ENCODE measurements around the gene USP15. TPM values are rescaled to one million over a fixed set of nuclear protein-coding genes. Genes with fewer than 3 reads are reported as not detected.

The USP15 gene
- total RNA-seq, 1 experiment from 2014 or later, result 42.9 TPM

DNA sequence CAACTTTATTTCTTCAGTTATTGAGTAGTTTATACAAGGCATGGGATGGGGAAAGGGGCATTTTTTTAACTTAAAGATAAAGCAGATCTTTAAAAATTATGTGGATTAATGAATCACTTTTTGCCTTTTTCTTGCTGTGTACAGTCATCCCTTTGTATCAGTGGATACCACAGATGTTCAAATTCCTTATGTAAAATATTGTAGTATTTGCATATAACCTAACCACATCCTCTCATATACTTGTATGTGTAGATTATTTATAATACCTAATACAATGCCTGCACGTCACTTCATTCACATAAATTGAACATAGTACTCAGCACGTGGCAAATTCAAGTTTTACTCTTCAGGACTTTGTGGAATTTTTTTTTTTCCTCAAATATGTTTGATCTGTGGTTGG is 139.9 kb downstream of the USP15 start:
- intact Hi-C loops (cut with micrococcal nuclease; ENCODE audit: unreplicated experiment), result no loop called here
- DNase-seq, result no peak
- H3K9me3 Mint-ChIP-seq (ENCODE audit: unreplicated experiment), result no peaks in the 10 kb centered on the region
- H3K27ac Mint-ChIP-seq (ENCODE audit: unreplicated experiment), result no peak overlapping the region
- ChIA-PET POLR2A (no interaction called here), CTCF (no interaction called here)
- no peaks in the 10 kb centered on the region for H3K4me1 Mint-ChIP-seq (ENCODE audit: low read depth, unreplicated experiment)
- no TSS peak for BruUV-seq (replicated peaks)
- H3K27me3 ChIP-seq (replicated peaks; ENCODE audit: control insufficient read depth, insufficient read depth, low read length), result no peaks in the 10 kb centered on the region
- H3K36me3 ChIP-seq (ENCODE audit: control insufficient read depth, insufficient read depth, low read length), result no peaks in the 10 kb centered on the region
- H3K4me3 ChIP-seq (ENCODE audit: low read depth, low read length), result no peak overlapping the region
- no peaks in the 10 kb centered on the region for H3K27me3 Mint-ChIP-seq (ENCODE audit: insufficient read depth, unreplicated experiment)
- H3K9me3 ChIP-seq, result no peaks in the 10 kb centered on the region
- TF ChIP-seq, protein P1, sequence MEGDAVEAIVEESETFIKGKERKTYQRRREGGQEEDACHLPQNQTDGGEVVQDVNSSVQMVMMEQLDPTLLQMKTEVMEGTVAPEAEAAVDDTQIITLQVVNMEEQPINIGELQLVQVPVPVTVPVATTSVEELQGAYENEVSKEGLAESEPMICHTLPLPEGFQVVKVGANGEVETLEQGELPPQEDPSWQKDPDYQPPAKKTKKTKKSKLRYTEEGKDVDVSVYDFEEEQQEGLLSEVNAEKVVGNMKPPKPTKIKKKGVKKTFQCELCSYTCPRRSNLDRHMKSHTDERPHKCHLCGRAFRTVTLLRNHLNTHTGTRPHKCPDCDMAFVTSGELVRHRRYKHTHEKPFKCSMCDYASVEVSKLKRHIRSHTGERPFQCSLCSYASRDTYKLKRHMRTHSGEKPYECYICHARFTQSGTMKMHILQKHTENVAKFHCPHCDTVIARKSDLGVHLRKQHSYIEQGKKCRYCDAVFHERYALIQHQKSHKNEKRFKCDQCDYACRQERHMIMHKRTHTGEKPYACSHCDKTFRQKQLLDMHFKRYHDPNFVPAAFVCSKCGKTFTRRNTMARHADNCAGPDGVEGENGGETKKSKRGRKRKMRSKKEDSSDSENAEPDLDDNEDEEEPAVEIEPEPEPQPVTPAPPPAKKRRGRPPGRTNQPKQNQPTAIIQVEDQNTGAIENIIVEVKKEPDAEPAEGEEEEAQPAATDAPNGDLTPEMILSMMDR (IDR thresholded peaks at IDR 0.05; ENCODE audit: insufficient read depth in 1 of 2, low read depth in 1 of 2, low read length in 1 of 2, severe bottlenecking in 1 of 2, unreplicated experiment in 1 of 2), result no peak
- H3K36me3 Mint-ChIP-seq (ENCODE audit: insufficient read depth, unreplicated experiment), result peaks cover 10% of the 10 kb centered on the region
- H3K4me3 Mint-ChIP-seq (ENCODE audit: unreplicated experiment), result no peak overlapping the region
- no peaks in the 10 kb centered on the region for H3K4me1 ChIP-seq

DNA sequence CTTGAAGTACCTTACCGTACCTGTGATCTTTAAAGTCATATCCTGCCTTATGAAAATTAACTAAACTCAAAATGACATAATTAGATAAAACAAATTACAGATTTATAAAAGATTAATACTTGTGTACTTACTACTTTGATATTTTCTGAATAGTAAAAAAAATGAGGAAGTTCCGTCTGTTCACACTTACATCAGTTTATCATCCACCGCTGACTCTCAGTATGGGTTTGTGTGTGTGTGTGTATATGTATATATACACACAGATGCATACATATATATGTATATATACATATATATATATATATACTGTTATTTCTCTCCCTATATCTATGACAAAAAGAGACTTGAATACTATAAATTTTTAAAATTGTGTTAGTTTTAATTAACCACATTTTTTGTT is 141.4 kb downstream of the USP15 start:
- H3K27me3 ChIP-seq (replicated peaks; ENCODE audit: control insufficient read depth, insufficient read depth, low read length), result no peaks in the 10 kb centered on the region
- Mint-ChIP-seq H3K4me1 (ENCODE audit: low read depth, unreplicated experiment) (no peaks in the 10 kb centered on the region), H3K27me3 (ENCODE audit: insufficient read depth, unreplicated experiment) (no peaks in the 10 kb centered on the region), H3K27ac (ENCODE audit: unreplicated experiment) (no peak overlapping the region), H3K4me3 (ENCODE audit: unreplicated experiment) (no peak overlapping the region), H3K36me3 (ENCODE audit: insufficient read depth, unreplicated experiment) (peaks cover 10% of the 10 kb centered on the region), H3K9me3 (ENCODE audit: unreplicated experiment) (no peaks in the 10 kb centered on the region)
- intact Hi-C loops (cut with micrococcal nuclease; ENCODE audit: unreplicated experiment), result no loop called here
- ChIA-PET CTCF (no interaction called here), POLR2A (no interaction called here)
- H3K9me3 ChIP-seq, result no peaks in the 10 kb centered on the region
- BruUV-seq (replicated peaks), result no TSS peak
- no peaks in the 10 kb centered on the region for H3K36me3 ChIP-seq (ENCODE audit: control insufficient read depth, insufficient read depth, low read length)
- H3K4me3 ChIP-seq (ENCODE audit: low read depth, low read length), result no peak overlapping the region
- no peaks in the 10 kb centered on the region for H3K4me1 ChIP-seq
- no peak for DNase-seq
- TF ChIP-seq, protein P1 (IDR thresholded peaks at IDR 0.05; ENCODE audit: insufficient read depth in 1 of 2, low read depth in 1 of 2, low read length in 1 of 2, severe bottlenecking in 1 of 2, unreplicated experiment in 1 of 2), result no peak

DNA sequence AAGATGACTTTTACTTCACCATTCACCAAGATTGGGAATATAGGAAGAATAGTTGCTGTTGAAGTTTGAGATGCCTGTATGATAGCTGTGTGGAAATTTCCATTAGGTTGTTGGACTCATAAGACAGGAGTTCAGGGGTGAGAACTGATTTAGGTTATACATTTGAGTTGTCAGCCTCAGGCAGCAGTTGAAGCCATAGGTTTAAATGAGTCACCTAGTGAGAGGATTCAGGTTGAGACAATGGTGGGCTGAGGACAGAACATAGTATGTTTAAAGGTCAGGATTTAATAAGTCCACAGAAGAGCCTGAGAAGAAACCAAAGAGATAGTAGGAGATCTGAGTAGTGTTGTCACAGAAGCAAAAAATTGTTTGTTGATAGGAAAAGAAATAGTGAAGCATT is 142.8 kb downstream of the USP15 start:
- no peaks in the 10 kb centered on the region for H3K36me3 ChIP-seq (ENCODE audit: control insufficient read depth, insufficient read depth, low read length)
- Mint-ChIP-seq H3K4me3 (ENCODE audit: unreplicated experiment) (no peak overlapping the region), H3K4me1 (ENCODE audit: low read depth, unreplicated experiment) (no peaks in the 10 kb centered on the region), H3K27ac (ENCODE audit: unreplicated experiment) (no peak overlapping the region), H3K27me3 (ENCODE audit: insufficient read depth, unreplicated experiment) (no peaks in the 10 kb centered on the region), H3K9me3 (ENCODE audit: unreplicated experiment) (no peaks in the 10 kb centered on the region), H3K36me3 (ENCODE audit: insufficient read depth, unreplicated experiment) (peaks cover 10% of the 10 kb centered on the region)
- no peaks in the 10 kb centered on the region for H3K9me3 ChIP-seq
- no peak for DNase-seq
- H3K4me3 ChIP-seq (ENCODE audit: low read depth, low read length), result no peak overlapping the region
- H3K27me3 ChIP-seq (replicated peaks; ENCODE audit: control insufficient read depth, insufficient read depth, low read length), result no peaks in the 10 kb centered on the region
- no TSS peak for BruUV-seq (replicated peaks)
- TF ChIP-seq, protein P1 (IDR thresholded peaks at IDR 0.05; ENCODE audit: insufficient read depth in 1 of 2, low read depth in 1 of 2, low read length in 1 of 2, severe bottlenecking in 1 of 2, unreplicated experiment in 1 of 2), result no peak
- ChIA-PET CTCF (no interaction called here), POLR2A (no interaction called here)
- no peaks in the 10 kb centered on the region for H3K4me1 ChIP-seq
- intact Hi-C loops (cut with micrococcal nuclease; ENCODE audit: unreplicated experiment), result no loop called here

Measured in Caco-2 (cell line).